Vagina (tissue), 2 donors: Measurements from ENCODE around the gene PTMS. TPM values are rescaled to one million over a fixed set of nuclear protein-coding genes. Genes with fewer than 3 reads are reported as not detected.

Experiments used
- DNase-seq, 2 donors: peaks; one replicate each; pipeline ENCODE4 v3.0.0-alpha.2; 2017; ENCODE audit errors: extremely low spot score in 2 of 2
- H3K27ac ChIP-seq: fragments of 200-600 bp; sonication (generic); one replicate; pipeline ENCODE4 v1.5.1; 2019
- H3K27me3 ChIP-seq: fragments of 200-600 bp; sonication (generic); one replicate; pipeline ENCODE4 v1.5.1; 2019
- H3K36me3 ChIP-seq, 2 donors: fragments of 200-600 bp; sonication (generic); one replicate each; pipeline ENCODE4 v1.5.1; 2017 to 2019
- H3K4me1 ChIP-seq: fragments of 200-600 bp; sonication (generic); one replicate; pipeline ENCODE4 v1.5.1; 2019
- H3K4me3 ChIP-seq, 2 donors: fragments of 200-600 bp; sonication (generic); 1 replicate in 1 of 2; 2 replicates in 1 of 2; pipeline ENCODE4 v1.5.1; 2016 to 2019
- H3K9me3 ChIP-seq: fragments of 200-600 bp; sonication (generic); one replicate; pipeline ENCODE4 v1.5.1; 2019
- POLR2A ChIP-seq, 2 donors: fragments of 450-650 bp; IDR thresholded peaks; one replicate each; pipeline ENCODE4 v1.6.1; 2017; ENCODE audit warnings: antibody characterized with exemption in 2 of 2, mild to moderate bottlenecking in 2 of 2, moderate library complexity in 2 of 2
- POLR2AphosphoS5 ChIP-seq, 2 donors: sonication (generic); formaldehyde crosslinking; IDR thresholded peaks; one replicate each; pipeline ENCODE4 v1.9.0; 2017; ENCODE audit warnings: antibody characterized with exemption in 2 of 2, mild to moderate bottlenecking in 2 of 2, low read depth in 1 of 2; ENCODE audit not compliant: insufficient read depth in 1 of 2
- intact Hi-C: fragments of 100-400 bp; cut with DNase I; formaldehyde crosslinking; loops from one replicate; pipeline ENCODE4 v1.15.1; 2023
- total RNA-seq: library from RNA; depleted of rRNA; stranded (reverse); fragments of >200 nt; gene quantifications from one replicate; pipeline ENCODE4 v1.2.3, GENCODE V29; 2016
- TF ChIP-seq, protein P1 (sequence below), 3 experiments: fragments of 450-650 bp in 2 of 3; fragments of 200-600 bp in 1 of 3; sonication (generic) in 1 of 3; IDR thresholded peaks; one replicate each; pipeline ENCODE4 v1.5.1; 2017 to 2019; ENCODE audit warnings: antibody characterized with exemption in 3 of 3, mild to moderate bottlenecking in 2 of 3, moderate library complexity in 2 of 3

PTMS gene, protein sequence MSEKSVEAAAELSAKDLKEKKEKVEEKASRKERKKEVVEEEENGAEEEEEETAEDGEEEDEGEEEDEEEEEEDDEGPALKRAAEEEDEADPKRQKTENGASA
- 132 TPM for total RNA-seq

DNA sequence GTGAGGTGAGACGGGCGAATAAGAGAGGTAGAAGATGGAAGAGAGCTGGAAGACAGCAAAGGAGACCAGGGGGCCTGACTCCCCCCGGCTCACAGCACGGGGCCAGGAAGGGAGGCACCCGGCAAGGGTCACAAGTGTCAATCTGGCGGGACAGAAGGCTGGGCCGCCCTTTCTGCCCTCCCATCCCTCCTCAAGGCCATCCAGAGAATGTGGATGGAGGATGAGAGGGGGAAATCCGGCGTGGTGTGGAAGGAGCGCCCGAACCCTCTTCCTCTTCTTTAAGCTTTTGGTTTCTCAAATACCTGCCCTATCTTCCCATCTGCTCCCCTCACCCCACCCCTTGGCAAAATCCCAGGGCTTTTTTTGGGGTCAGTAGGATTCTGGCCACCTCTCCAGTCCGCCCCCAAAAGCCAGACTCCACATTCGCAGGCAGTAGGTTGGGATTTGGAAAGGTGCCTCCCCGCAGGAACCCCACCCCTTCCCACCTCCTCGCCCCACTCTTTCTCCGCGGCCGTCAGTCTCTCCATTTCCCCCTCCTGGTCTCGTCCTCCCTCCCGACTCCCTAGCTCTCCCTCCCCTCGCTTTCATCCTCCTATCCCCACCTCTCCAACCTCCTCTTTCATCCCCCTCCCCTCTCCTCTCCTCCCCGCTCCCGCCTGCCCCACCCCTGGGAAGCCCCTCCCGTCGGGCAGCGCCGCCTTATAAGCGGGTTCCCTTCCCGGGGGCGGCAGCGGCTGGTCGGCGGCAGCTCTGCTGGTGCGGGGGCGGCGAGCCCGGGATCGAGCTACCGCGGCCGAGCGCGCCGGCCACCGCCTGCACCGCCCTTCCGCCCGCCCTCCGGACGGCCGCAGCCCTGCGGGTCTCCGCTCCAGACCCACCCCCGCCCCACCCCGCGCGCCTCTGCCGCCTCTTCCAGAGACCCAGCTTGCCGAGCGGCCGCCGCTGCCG is at the start of gene PTMS:
PTMS (plus strand) TSS at position 730 of the 948 bp plus-strand sequence. CDS start 343 bp downstream, outside the sequence.
- no peaks in the 10 kb centered on the region for H3K27me3 ChIP-seq
- H3K4me1 ChIP-seq = peaks cover 59% of the 10 kb centered on the region
- H3K27ac ChIP-seq = peak within 1 kb of the TSS; percentile 97
- H3K4me3 ChIP-seq = peak within 1 kb of the TSS; percentile 75 to 98
- TF ChIP-seq, protein P1, sequence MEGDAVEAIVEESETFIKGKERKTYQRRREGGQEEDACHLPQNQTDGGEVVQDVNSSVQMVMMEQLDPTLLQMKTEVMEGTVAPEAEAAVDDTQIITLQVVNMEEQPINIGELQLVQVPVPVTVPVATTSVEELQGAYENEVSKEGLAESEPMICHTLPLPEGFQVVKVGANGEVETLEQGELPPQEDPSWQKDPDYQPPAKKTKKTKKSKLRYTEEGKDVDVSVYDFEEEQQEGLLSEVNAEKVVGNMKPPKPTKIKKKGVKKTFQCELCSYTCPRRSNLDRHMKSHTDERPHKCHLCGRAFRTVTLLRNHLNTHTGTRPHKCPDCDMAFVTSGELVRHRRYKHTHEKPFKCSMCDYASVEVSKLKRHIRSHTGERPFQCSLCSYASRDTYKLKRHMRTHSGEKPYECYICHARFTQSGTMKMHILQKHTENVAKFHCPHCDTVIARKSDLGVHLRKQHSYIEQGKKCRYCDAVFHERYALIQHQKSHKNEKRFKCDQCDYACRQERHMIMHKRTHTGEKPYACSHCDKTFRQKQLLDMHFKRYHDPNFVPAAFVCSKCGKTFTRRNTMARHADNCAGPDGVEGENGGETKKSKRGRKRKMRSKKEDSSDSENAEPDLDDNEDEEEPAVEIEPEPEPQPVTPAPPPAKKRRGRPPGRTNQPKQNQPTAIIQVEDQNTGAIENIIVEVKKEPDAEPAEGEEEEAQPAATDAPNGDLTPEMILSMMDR (IDR thresholded peaks at IDR 0.05) = no peak
- TF ChIP-seq POLR2AphosphoS5 (IDR thresholded peaks at IDR 0.05; ENCODE audit: insufficient read depth in 1 of 2, low read depth in 1 of 2) (peak; percentile 25 to 85), POLR2A (IDR thresholded peaks at IDR 0.05) (peak in 1 of 2 donors; percentile 93)
- DNase-seq = no peak
- H3K36me3 ChIP-seq = peaks cover 0 to 17% of the 10 kb centered on the region in 2 donors
- intact Hi-C loops = loop anchor here (5.0 kb wide), 1 partner anchor 61 kb away; the partner anchor contains the start of gene P3H3
- no peaks in the 10 kb centered on the region for H3K9me3 ChIP-seq

DNA sequence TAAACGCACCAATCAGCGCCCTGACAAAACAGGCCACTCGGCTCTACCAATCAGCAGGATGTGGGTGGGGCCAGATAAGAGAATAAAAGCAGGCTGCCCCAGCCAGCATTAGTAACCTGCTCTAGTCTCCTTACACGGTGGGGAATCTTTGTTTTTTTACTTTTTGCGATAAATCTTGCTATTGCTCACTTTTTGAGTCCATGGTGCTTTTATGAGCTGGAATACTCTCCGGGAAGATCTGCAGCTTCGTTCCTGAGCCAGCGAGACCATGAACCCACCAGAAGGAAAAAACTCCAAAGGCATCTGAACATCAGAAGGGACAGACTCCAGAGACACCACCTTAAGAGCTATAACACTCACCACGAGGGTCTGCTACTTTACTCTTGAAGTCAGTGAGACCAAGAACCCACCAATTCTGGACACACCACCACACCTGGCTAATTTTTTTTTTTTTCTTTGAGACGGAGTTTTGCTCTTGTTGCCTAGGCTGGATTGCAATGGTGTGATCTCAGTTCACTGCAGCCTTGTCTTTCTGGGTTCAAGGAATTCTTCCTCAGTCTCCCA is 49.2 kb upstream of the PTMS start:
- Histone ChIP-seq H3K36me3 (no peaks in the 10 kb centered on the region), H3K9me3 (no peaks in the 10 kb centered on the region), H3K4me1 (no peaks in the 10 kb centered on the region), H3K4me3 (no peak overlapping the region), H3K27me3 (no peaks in the 10 kb centered on the region), H3K27ac (no peak overlapping the region)
- no peak for TF ChIP-seq POLR2A (IDR thresholded peaks at IDR 0.05)
- TF ChIP-seq, protein P1 (IDR thresholded peaks at IDR 0.05) = no peak
- TF ChIP-seq POLR2AphosphoS5 (IDR thresholded peaks at IDR 0.05; ENCODE audit: insufficient read depth in 1 of 2, low read depth in 1 of 2) = no peak
- intact Hi-C loops = no loop called here
- no peak for DNase-seq

DNA sequence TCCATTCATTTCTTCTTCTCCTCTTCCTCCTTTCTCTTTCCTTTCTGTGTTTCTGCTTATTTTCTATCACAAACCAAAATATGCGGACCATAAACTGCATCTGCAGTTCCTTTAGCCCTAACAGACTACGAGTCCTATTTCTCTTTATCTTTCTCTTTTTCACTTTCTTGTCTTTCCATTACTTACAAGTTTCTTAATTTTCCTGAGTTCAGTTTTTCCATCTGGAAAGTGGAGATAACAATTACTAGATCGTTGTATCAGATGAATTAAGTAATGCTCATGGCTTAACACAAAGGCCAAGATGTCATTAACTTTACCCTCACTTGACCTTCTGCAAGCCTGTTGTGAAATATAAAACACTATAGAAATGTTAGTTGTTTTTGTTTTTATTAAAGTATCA is 43.3 kb upstream of the PTMS start:
- Histone ChIP-seq H3K36me3 (no peaks in the 10 kb centered on the region), H3K27me3 (no peaks in the 10 kb centered on the region), H3K4me3 (no peak overlapping the region), H3K4me1 (peaks cover 10% of the 10 kb centered on the region), H3K27ac (no peak overlapping the region), H3K9me3 (no peaks in the 10 kb centered on the region)
- intact Hi-C loops = no loop called here
- DNase-seq = no peak
- no peak for TF ChIP-seq POLR2AphosphoS5 (IDR thresholded peaks at IDR 0.05; ENCODE audit: insufficient read depth in 1 of 2, low read depth in 1 of 2)
- TF ChIP-seq POLR2A (IDR thresholded peaks at IDR 0.05) = no peak
- TF ChIP-seq, protein P1 (IDR thresholded peaks at IDR 0.05) = no peak

DNA sequence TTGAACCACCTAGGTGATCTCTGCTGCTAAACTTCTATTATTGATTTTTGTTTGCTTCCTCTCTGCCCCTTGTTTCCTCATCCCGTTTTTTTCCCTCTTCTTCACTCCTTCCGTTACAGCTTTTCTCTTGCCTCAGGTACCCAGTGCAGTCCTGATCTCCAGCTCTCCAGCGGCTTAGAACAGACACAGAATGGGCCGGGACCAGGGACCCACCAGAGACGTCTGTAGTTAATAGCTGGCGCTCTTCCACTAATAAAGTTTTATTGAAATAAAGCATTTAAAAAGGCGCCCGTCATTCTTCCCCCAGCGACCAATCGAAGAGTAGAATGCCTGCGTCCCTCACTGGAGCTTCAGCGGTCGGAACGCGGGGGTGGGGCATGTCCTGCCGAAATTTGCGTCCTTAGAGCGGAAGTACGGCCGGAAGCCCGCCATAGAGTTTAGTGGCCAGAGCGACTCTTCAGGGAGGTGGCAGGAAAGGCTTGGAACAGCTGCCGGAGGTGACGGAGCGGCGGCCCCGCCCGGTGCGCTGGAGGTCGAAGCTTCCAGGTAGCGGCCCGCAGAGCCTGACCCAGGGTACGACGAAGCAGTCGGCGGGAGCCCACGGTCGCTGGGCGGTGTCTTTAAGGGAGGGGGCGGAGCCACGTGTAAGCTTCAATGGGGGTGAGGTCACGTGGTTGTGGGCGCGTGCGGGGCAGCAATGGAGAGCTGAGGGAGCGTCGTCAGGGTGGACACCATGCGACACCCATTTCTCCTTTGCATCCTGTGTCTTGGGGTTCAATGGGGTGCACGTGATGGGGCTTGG is 42.4 kb upstream of the PTMS start, which contains the start of gene COPS7A:
COPS7A (plus strand) TSS at position 440 of the 802 bp plus-strand sequence. CDS start 611 bp downstream, outside the sequence.
- Histone ChIP-seq H3K9me3 (no peaks in the 10 kb centered on the region), H3K36me3 (peaks cover 0 to 9% of the 10 kb centered on the region in 2 donors), H3K27ac (peak within 1 kb of the TSS; percentile 77), H3K27me3 (no peaks in the 10 kb centered on the region), H3K4me3 (peak within 1 kb of the TSS; percentile 61 to 65), H3K4me1 (peaks cover 10% of the 10 kb centered on the region)
- DNase-seq = peak in 1 of 2 donors; percentile 98
- intact Hi-C loops = loop anchor here (2.0 kb wide), 1 partner anchor 35 kb away; the partner anchor contains the start of gene ZNF384
- TF ChIP-seq POLR2AphosphoS5 (IDR thresholded peaks at IDR 0.05; ENCODE audit: insufficient read depth in 1 of 2, low read depth in 1 of 2) = peak; percentile 94 to 98
- no peak for TF ChIP-seq POLR2A (IDR thresholded peaks at IDR 0.05)
